GM19438 (cell line): Measurements from ENCODE around the gene PARN.
"Not testable (repeated sequence)": the region's sequence is repeated elsewhere in the genome, so short reads cannot be mapped to it uniquely, and the experiment has no call there.

ENCODE experiments used
- ATAC-seq: cut with Tn5 transposase; IDR thresholded peaks from one replicate; pipeline ENCODE4 v1.9.1; 2021; ENCODE audit warnings: low read depth; ENCODE audit not compliant: unreplicated experiment

The PARN gene

DNA sequence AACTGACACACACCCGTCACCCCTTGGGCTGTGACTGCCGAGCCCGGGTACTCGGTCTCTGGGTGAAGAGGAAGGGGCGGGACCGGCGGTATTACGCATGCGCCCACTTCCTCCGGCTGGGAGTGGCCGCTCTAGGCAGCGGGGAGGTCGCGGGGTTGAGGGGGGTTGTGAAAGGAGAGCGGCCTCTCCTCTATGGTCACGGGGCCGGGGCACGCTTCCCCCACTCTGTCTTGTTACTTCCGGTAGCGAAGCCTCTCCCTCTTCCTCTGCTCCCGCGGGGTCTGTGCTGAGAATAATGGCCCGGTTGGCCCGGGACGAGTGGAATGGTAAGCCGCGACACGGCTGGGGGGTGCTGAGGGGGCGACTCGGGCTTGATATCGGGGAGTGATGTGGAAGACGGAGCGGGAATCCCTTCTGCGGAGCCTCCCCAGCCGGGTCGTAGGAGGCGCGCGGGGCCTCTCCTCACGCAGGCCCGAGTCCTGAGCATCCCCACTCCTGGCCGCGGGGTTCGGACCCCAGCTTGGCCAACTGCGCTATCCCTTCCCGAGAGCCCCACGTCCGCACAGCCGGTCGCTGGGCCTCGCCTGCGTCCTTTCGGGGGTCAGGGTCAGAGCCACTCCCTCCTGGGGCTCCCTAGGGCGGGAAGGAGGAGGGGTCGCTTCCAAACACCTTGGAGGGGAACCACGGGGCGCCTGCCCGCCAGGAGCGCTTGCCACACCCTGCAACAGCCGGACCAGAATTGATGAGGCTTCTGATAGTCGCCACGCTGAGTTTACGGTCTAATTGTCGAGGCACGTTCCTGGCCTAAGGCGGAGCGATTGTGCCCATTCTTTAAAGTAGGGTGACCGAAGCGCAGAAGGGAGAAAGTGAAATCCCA lies 2.9 kb upstream of the PARN start, which contains the start of gene BFAR:
Gene BFAR (plus strand): TSS at position 259 of the 877 bp plus-strand sequence. CDS start 11,396 bp downstream, outside the sequence.
- ATAC-seq: peak; percentile 70

- ATAC-seq: not testable (repeated sequence)
Measured at GRCh38 chr16:14630620-14631330, 715 bp upstream of the PARN start.

- no peak for ATAC-seq
Measured at GRCh38 chr16:14629612-14629918, 495 bp downstream of the PARN start.

DNA sequence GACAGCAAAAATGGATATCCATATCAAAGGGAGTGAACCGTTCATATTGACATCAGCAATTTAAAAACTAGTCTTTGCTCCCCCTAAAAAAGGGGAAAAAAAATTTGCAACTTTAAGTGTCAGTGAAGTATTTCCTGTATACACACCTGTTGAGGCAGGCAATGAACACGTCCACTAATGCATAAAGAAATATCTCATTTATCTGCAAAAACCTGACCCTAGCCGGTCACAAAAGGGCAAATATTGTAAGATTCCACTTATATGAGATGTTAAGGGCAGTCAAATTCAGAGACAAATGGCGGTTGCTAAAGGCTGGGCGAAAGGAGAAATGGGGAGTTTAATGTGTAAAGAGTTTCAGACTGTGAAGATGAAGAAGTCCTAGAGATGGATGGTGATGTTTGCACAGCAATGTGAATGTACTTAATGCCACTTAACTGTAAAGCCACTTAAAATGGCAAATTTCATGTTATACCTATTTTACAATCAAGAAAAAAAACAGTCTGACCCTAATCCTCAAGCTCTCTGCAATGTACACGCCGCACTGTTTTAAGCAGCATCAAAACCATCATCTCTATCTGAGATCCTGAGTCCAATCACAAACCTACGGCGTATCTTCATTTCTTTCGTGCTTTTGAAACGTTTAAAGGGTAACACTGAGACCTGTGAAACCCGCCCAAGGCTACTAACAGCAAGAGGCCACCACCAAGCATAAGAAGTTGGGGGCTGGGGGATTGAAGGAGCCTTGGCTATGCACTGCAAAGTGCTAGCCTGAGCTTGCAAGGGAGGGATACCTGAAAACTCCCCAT lies 1.1 kb downstream of the PARN start:
- no peak for ATAC-seq

- no peak for ATAC-seq
Measured at GRCh38 chr16:14627078-14627477, 3.0 kb downstream of the PARN start.

DNA sequence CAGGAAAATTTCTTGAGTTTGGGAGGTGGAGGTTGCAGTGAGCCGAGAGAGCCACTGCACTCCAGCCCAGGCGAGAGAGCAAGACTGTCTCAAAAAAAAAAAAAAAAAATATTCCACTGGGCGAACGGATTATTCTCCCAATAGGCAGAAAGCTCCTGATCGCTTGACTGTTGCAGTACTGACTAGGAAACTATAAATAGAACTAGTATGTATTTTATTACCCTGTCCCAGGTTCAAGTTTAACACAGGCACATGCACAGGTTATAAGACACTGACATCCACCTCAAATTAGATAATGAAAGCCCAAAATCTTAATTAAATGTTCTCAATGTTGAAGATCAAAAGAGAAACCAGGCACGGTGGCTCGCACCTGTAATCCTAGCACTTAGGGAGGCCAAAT lies 11.5 kb downstream of the PARN start:
- ATAC-seq: no peak

DNA sequence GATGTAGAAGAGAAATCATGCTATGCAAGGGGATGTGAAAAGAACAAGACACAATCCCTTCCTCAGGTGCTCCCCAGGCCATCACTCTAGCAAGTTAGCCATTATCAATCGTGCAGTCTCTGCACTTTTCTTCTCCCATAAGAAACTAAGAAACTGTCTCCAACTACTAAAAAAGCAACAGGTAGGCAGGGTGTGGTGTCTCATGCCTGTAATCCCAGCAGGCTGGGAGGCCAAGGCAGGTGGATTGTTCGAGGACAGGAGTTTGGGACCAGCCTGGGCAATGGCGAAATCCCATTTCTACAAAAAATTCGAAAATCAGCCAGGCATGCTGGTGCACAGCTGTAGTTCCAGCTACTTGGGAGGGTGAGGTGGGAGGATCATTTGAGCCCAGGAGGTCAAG lies 13.8 kb downstream of the PARN start:
- ATAC-seq: no peak

DNA sequence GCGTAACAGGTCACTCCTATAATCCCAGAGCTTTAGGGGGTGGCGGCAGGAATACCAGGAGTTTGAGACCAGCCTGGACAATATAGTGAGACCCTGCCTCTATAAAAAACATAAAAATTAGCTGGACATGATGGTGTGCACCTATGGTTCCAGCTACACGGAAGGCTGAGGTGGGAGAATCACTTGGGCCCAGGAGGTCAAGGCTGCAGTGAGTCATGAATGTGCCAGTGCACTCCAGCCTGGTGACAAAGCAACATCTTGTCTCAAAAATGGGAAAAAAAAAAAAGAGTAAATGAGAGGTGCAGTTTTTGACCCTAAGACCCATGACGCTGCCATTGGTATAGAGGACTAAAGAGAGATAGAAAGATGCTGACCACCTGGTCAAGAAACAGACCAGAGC lies 16.1 kb downstream of the PARN start:
- ATAC-seq: no peak

GRCh38 chr16:14611660-14612059 lies 18.4 kb downstream of the PARN start:
- no peak for ATAC-seq

DNA sequence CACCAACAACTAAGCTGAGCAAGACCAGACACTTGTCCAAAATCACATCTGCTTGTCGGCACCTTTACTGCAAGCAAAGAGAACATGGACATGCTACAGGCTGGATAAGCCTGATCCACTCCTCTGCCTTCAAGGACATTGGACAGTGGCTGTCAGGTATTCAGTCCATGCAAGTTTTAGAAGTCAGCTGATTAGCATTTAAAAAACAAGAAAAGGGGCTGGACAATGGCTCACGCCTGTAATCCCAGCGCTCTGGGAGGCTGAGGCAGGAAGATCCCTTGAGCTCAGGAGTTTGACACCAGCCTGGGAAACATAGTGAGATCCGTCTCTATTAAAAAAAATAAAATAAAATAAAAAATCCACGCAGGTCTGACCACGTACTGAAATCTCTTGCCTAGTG lies 20.3 kb downstream of the PARN start:
- ATAC-seq: no peak

GRCh38 chr16:14608604-14609003 lies 21.5 kb downstream of the PARN start:
- no peak for ATAC-seq

- no peak for ATAC-seq
Measured at GRCh38 chr16:14608111-14608566, 21.9 kb downstream of the PARN start.

- no peak for ATAC-seq
Measured at GRCh38 chr16:14606102-14606501, 24.0 kb downstream of the PARN start.

DNA sequence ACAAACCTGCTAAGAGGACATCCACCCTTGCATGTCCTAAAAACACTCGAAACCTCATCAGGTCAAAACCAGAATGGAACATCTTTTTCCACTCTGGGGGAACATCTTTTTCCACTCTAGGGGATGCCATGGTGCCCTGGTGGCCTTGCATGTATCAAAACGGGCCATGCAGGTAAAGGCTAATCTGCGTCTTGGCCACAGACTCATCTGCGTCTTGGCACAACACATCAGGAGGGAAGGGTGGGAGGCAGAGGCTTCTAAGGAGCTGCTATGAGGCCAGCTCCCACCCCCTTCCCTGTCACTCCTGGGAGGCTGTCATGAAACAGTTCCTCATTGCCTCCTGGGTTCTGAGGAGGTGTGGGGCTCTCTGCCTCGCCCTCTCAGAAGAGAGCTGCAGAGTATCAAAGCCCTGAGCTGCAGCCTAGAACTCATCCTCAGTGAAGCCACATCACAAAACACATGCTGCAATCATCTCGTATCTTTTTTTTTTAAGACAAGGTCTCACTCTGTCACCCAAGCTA lies 27.6 kb downstream of the PARN start:
- no peak for ATAC-seq

- ATAC-seq: no peak
Measured at GRCh38 chr16:14600164-14600563, 29.9 kb downstream of the PARN start.

DNA sequence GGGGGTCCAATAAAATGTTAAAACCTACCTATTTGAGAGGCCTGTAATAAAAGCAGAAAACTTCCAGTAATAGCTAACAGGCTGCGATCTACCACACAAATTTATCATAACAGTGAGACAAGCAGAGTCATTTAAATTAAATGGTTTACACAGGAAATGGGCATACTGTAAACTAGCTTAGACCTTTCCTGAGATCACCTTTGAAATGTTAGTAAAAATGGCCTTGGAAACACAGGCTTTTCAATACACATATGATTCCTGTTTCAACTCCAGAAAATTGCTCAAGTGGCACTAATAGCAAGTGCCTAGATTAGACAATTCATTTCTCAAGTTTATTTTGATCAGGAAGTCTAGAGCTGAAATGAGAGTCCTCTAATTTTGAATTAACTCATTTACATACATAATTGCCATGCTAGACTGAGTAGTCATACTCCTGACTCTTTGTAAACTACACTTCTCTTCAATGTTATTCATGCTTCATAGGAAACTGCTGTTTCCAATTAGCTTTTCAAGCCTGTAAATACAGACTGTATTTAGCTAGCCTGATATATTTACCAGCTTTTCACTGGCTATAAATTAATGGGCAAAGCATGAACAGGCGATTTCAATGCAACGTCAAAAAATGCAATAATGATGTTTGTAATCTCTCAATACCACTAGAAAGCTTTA lies 43.3 kb downstream of the PARN start:
- ATAC-seq: no peak

DNA sequence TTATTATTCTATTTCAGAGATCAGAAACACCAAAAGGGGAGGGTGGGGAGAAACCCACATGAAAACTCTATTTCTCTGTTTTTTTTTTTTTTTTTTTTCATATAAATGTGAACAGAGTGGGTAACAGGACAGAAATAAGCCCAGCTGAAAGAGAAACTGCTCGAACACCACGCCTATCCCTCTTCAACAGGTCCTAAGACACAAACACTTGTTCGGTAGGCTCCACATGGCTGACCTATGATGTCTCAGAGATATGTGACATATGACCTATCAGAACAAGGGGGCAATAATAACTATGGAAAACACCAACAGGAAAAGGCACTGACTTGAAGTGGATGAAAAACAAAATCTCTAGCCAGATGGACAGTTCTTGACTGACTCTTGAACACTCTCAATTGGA lies 44.8 kb downstream of the PARN start:
- ATAC-seq: no peak

DNA sequence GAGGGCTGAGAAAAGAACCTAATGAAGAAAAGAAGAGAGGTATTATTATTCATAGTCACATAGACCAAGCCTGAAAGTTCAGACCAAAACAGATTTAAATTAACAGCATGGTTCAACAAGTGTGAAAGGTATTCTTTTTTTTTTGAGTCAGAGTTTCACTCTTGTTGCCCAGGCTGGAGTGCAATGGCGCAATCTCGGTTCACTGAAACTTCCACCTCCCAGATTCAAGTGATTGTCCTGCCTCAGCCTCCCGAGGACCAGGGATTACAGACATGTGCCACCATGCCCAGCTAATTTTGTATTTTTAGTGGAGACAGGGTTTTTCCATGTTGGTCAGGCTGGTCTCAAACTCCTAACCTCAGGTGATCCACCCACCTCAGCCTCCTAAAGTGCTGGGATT lies 49.1 kb downstream of the PARN start:
- ATAC-seq: not testable (repeated sequence)

DNA sequence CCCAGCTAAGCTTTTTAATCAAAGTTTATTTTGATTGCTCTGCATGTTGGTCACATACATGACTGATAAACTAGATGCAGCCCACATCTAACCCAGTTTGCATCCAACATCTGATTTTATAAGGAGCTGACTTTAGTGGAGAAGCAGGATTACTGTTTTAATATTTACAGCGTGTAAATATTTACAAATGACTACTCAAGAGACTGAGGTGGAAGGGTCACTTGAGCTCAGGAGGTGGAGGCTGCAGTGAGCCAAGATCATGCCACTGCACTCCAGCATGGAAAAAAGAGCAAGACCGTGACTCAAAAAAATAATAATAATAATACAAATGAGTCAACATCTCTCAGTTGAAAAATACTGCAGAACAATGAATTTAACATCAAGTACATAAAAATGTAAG lies 50.8 kb downstream of the PARN start:
- ATAC-seq: no peak

GRCh38 chr16:14576532-14576931 lies 53.5 kb downstream of the PARN start:
- ATAC-seq: no peak
